H9 (cell line): ENCODE data around the gene TIMM23. TPM values are rescaled to one million over a fixed set of nuclear protein-coding genes. Genes with fewer than 3 reads are reported as not detected.

ENCODE experiments used
- DNase-seq: peaks from one replicate; pipeline ENCODE4 v3.0.0-alpha.2; 2017
- H2AFZ ChIP-seq: one replicate; pipeline ENCODE4 v1.6.1; 2013; ENCODE audit warnings: mild to moderate bottlenecking, low read length, control low read depth, moderate library complexity
- H2AK5ac ChIP-seq: 2 replicates; pipeline ENCODE4 v1.6.1; 2013; ENCODE audit warnings: low read length, control low read depth, mixed read lengths; ENCODE audit not compliant: insufficient read length
- H2BK120ac ChIP-seq: one replicate; pipeline ENCODE4 v1.6.1; 2013; ENCODE audit warnings: low read depth, mild to moderate bottlenecking, low read length, control low read depth, inconsistent platforms; ENCODE audit not compliant: poor library complexity, severe bottlenecking
- H2BK12ac ChIP-seq: 2 replicates; pipeline ENCODE4 v1.6.1; 2013; ENCODE audit warnings: low read length, control low read depth, mixed read lengths, low read depth; ENCODE audit not compliant: insufficient read length
- H2BK15ac ChIP-seq: 2 replicates; pipeline ENCODE4 v1.6.1; 2013; ENCODE audit warnings: low read depth, low read length, control low read depth
- H2BK20ac ChIP-seq: one replicate; pipeline ENCODE4 v1.6.1; 2013; ENCODE audit warnings: low read depth, mild to moderate bottlenecking, low read length, control low read depth, inconsistent platforms; ENCODE audit not compliant: poor library complexity, severe bottlenecking
- H2BK5ac ChIP-seq: 2 replicates; pipeline ENCODE4 v1.6.1; 2013; ENCODE audit warnings: low read length, control low read depth, mixed read lengths; ENCODE audit not compliant: insufficient read length
- H3K14ac ChIP-seq: 2 replicates; pipeline ENCODE4 v1.6.1; 2013; ENCODE audit warnings: low read length, control low read depth; ENCODE audit not compliant: insufficient read depth
- H3K18ac ChIP-seq: 2 replicates; pipeline ENCODE4 v1.6.1; 2013; ENCODE audit warnings: low read depth, mild to moderate bottlenecking, mixed read lengths, low read length, control low read depth; ENCODE audit not compliant: insufficient read length
- H3K23ac ChIP-seq: 2 replicates; pipeline ENCODE4 v1.6.1; 2013; ENCODE audit warnings: low read length, control low read depth, mixed read lengths, low read depth; ENCODE audit not compliant: insufficient read length
- H3K23me2 ChIP-seq: 2 replicates; pipeline ENCODE4 v1.6.1; 2013; ENCODE audit warnings: low read depth, mild to moderate bottlenecking, mixed read lengths, low read length, control low read depth; ENCODE audit not compliant: insufficient read length, poor library complexity, severe bottlenecking
- H3K27ac ChIP-seq: 2 replicates; pipeline ENCODE4 v1.5.1; 2013; ENCODE audit warnings: low read length, control low read depth, mixed read lengths, low read depth; ENCODE audit not compliant: insufficient read length
- H3K27me3 ChIP-seq: 2 replicates; pipeline ENCODE4 v1.6.1; 2013; ENCODE audit warnings: low read length, control low read depth, inconsistent platforms; ENCODE audit not compliant: insufficient read depth
- H3K4ac ChIP-seq: 2 replicates; pipeline ENCODE4 v1.6.1; 2013; ENCODE audit warnings: low read depth, mild to moderate bottlenecking, control low read depth, inconsistent platforms, low read length, moderate library complexity
- H3K4me1 ChIP-seq: 2 replicates; pipeline ENCODE4 v1.6.1; 2013; ENCODE audit warnings: low read length, control low read depth, inconsistent platforms; ENCODE audit not compliant: insufficient read depth
- H3K4me2 ChIP-seq: 2 replicates; pipeline ENCODE4 v1.6.1; 2013; ENCODE audit warnings: low read length, control low read depth, mixed read lengths; ENCODE audit not compliant: insufficient read length, insufficient read depth
- H3K56ac ChIP-seq: 2 replicates; pipeline ENCODE4 v1.6.1; 2013; ENCODE audit warnings: low read depth, mild to moderate bottlenecking, mixed read lengths, low read length, control low read depth; ENCODE audit not compliant: insufficient read length
- H3K79me1 ChIP-seq: 2 replicates; pipeline ENCODE4 v1.6.1; 2013; ENCODE audit warnings: low read depth, mild to moderate bottlenecking, moderate library complexity, low read length, control low read depth, inconsistent platforms; ENCODE audit not compliant: insufficient read depth, poor library complexity, severe bottlenecking
- H3K79me2 ChIP-seq: 2 replicates; pipeline ENCODE4 v1.6.1; 2013; ENCODE audit warnings: low read length, control low read depth, inconsistent platforms; ENCODE audit not compliant: insufficient read depth
- H3K9ac ChIP-seq: 2 replicates; pipeline ENCODE4 v1.6.1; 2013; ENCODE audit warnings: low read length, control low read depth, mixed read lengths; ENCODE audit not compliant: insufficient read length; ENCODE audit errors: extremely low read depth
- H3K9me3 ChIP-seq: one replicate; pipeline ENCODE4 v1.6.1; 2013; ENCODE audit warnings: low read depth, low read length, inconsistent platforms; ENCODE audit not compliant: control insufficient read depth
- H3T11ph ChIP-seq: one replicate; pipeline ENCODE4 v1.6.1; 2013; ENCODE audit warnings: mild to moderate bottlenecking, low read length, control low read depth, inconsistent platforms
- H4K20me1 ChIP-seq: one replicate; pipeline ENCODE4 v1.6.1; 2013; ENCODE audit not compliant: control insufficient read depth, insufficient read length, insufficient read depth
- H4K5ac ChIP-seq: 2 replicates; pipeline ENCODE4 v1.6.1; 2013; ENCODE audit warnings: low read depth, mild to moderate bottlenecking, mixed read lengths, low read length, control low read depth; ENCODE audit not compliant: insufficient read length
- H4K8ac ChIP-seq: replicated peaks from 2 replicates; pipeline ENCODE4 v1.6.1; 2013; ENCODE audit warnings: low read length, control low read depth, mixed read lengths, low read depth; ENCODE audit not compliant: insufficient read length
- H4K91ac ChIP-seq: 2 replicates; pipeline ENCODE4 v1.6.1; 2013; ENCODE audit warnings: low read depth, mild to moderate bottlenecking, moderate library complexity, mixed read lengths, low read length, control low read depth; ENCODE audit not compliant: insufficient read length
- H3K27ac Mint-ChIP-seq, 3 experiments: 2 replicates in 2 of 3; 3 replicates in 1 of 3; pipeline ENCODE4 v1.8.0; 2020 to 2021; ENCODE audit warnings: mixed read lengths in 3 of 3, mild to moderate bottlenecking in 1 of 3, moderate library complexity in 1 of 3
- H3K27me3 Mint-ChIP-seq: 2 replicates; pipeline ENCODE4 v1.8.0; 2021; ENCODE audit warnings: low read depth, mild to moderate bottlenecking, moderate library complexity, mixed read lengths
- H3K36me3 Mint-ChIP-seq, 3 experiments: 2 replicates in 2 of 3; 3 replicates in 1 of 3; pipeline ENCODE4 v1.8.0; 2020 to 2021; ENCODE audit warnings: low read depth in 3 of 3, mixed read lengths in 3 of 3; ENCODE audit not compliant: insufficient read depth in 1 of 3
- H3K4me1 Mint-ChIP-seq, 2 experiments: 2 replicates each; pipeline ENCODE4 v1.8.0; 2020; ENCODE audit warnings: mixed read lengths in 2 of 2
- H3K4me3 Mint-ChIP-seq, 2 experiments: 2 replicates in 1 of 2; 3 replicates in 1 of 2; pipeline ENCODE4 v1.8.0; 2020 to 2021; ENCODE audit warnings: mild to moderate bottlenecking in 2 of 2, mixed read lengths in 2 of 2, moderate library complexity in 1 of 2
- H3K9me3 Mint-ChIP-seq, 2 experiments: 2 replicates in 1 of 2; 3 replicates in 1 of 2; pipeline ENCODE4 v1.8.0; 2020; ENCODE audit warnings: mild to moderate bottlenecking in 2 of 2, mixed read lengths in 2 of 2, moderate library complexity in 1 of 2
- WGBS: extraction: QIAGEN DNeasy Blood & Tissue Kit; methylation state at CpG from one replicate; pipeline ENCODE4 v1.1.7; 2013; ENCODE audit warnings: missing lambda C conversion rate, low lambda C conversion rate, mixed read lengths; ENCODE audit not compliant: insufficient read length; ENCODE audit errors: extremely low coverage; 5-methylcytosine and 5-hydroxymethylcytosine counted together
- total RNA-seq: library from RNA; stranded (reverse); gene quantifications from 2 replicates; pipeline ENCODE4 v1.2.1, GENCODE V29; 2021
- TF ChIP-seq, protein P1 (sequence below): fragments of 200-600 bp; sonication (generic); conservative IDR thresholded peaks from 3 replicates; pipeline ENCODE4 v1.8.0; 2021; ENCODE audit warnings: antibody characterized with exemption, mild to moderate bottlenecking

The TIMM23 gene
- total RNA-seq, 1 experiment from 2014 or later = 105 TPM

GRCh38 chr10:46014206-46014605 is 41.9 kb downstream of the TIMM23 start:
- Mint-ChIP-seq H3K4me1 (no peaks in the 10 kb centered on the region), H3K36me3 (peaks cover 16 to 53% (median 33%) of the 10 kb centered on the region in 3 experiments; a peak in 6 of 7 replicates), H3K27me3 (no peaks in the 10 kb centered on the region), H3K27ac (no peak overlapping the region), H3K9me3 (no peaks in the 10 kb centered on the region), H3K4me3 (no peak overlapping the region)
- Histone ChIP-seq H3K4me1 (no peaks in the 10 kb centered on the region), H3K23ac (no peak overlapping the region), H2AFZ (no peak overlapping the region), H3K27ac (no peak overlapping the region), H2BK20ac (no peak overlapping the region), H2BK120ac (no peak overlapping the region), H3K27me3 (no peaks in the 10 kb centered on the region), H2BK12ac (no peak overlapping the region), H3K79me2 (peaks cover 2% of the 10 kb centered on the region; the same call in 1 of the 2 replicates), H4K8ac (no peak overlapping the region), H3K14ac (no peak overlapping the region), H2AK5ac (no peak overlapping the region), H2BK5ac (no peak overlapping the region), H3K4ac (no peak overlapping the region), H3T11ph (no peak overlapping the region), H3K79me1 (peaks cover 3% of the 10 kb centered on the region), H4K5ac (no peak overlapping the region), H3K18ac (no peak overlapping the region), H4K91ac (no peak overlapping the region), H3K9ac (no peak overlapping the region), H3K4me2 (no peak overlapping the region), H3K23me2 (no peaks in the 10 kb centered on the region), H3K9me3 (no peaks in the 10 kb centered on the region), H4K20me1 (no peaks in the 10 kb centered on the region), H2BK15ac (no peak overlapping the region), H3K56ac (no peak overlapping the region)
- no peak for DNase-seq
- TF ChIP-seq, protein P1, sequence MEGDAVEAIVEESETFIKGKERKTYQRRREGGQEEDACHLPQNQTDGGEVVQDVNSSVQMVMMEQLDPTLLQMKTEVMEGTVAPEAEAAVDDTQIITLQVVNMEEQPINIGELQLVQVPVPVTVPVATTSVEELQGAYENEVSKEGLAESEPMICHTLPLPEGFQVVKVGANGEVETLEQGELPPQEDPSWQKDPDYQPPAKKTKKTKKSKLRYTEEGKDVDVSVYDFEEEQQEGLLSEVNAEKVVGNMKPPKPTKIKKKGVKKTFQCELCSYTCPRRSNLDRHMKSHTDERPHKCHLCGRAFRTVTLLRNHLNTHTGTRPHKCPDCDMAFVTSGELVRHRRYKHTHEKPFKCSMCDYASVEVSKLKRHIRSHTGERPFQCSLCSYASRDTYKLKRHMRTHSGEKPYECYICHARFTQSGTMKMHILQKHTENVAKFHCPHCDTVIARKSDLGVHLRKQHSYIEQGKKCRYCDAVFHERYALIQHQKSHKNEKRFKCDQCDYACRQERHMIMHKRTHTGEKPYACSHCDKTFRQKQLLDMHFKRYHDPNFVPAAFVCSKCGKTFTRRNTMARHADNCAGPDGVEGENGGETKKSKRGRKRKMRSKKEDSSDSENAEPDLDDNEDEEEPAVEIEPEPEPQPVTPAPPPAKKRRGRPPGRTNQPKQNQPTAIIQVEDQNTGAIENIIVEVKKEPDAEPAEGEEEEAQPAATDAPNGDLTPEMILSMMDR = no peak
- no CpG with 5 or more reads among the region's 5 CpGs for WGBS
